ENCODE measurements around the gene SCN8A.
A peak's percentile ranks its signal among the peaks of the same experiment; 100 is the strongest.
"Not testable (repeated sequence)": the region's sequence is repeated elsewhere in the genome, so short reads cannot be mapped to it uniquely, and the experiment has no call there.

Gene SCN8A

DNA sequence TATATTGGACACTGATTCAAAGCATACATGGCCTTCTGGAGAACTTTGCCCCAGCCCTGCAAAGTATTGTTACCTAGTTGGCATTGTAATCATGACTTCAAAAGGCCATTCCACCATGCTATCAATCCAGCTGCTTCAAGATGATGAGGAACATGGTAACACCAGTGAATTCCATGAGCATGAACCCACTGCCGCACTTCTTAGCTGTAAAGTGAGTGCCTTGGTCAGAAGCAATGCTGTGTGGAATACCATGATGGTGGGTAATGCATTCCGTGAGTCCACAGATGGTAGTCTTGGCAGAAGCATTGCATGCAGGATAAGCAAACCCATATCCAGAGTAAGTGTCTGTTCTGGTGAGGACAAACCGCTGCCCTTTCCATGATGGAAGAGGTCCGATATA lies 207.0 kb downstream of the SCN8A start:
- peaks cover 24% of the 10 kb centered on the region for H3K36me3 ChIP-seq (ENCODE audit: control insufficient read depth, insufficient read depth, low read length, severe bottlenecking)
- not testable (repeated sequence) for DNase-seq (ENCODE audit: low read depth); H3K4me3 ChIP-seq (ENCODE audit: low read length); H3K27me3 ChIP-seq (replicated peaks; ENCODE audit: control insufficient read depth, insufficient read depth, low read length); H3K9ac ChIP-seq (ENCODE audit: low read length); H3K4me1 ChIP-seq (ENCODE audit: control insufficient read depth, insufficient read depth, low read length); H3K9me3 ChIP-seq (ENCODE audit: control insufficient read depth, low read length)

DNA sequence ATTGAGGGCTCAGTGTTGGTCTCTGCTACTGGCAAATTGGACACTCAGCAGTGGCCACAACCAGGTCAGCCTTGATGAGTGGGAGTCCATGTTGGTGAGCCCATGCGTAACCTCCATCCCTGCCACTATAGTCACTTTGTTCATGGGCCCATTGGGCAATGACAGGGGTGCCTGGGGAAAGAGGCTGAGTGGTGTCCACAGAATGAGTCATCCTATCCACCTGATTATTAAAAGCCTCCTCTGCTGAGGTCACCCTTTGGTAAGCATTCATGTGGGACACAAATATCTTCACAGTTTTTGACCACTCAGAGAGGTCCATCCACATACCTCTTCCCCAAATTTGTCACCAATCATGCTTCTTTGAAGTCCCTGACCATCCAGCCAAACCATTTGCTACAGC lies 207.5 kb downstream of the SCN8A start:
- no peak for DNase-seq (ENCODE audit: low read depth)
- peaks cover 24% of the 10 kb centered on the region for H3K36me3 ChIP-seq (ENCODE audit: control insufficient read depth, insufficient read depth, low read length, severe bottlenecking)
- no peaks in the 10 kb centered on the region for H3K9me3 ChIP-seq (ENCODE audit: control insufficient read depth, low read length)
- no peaks in the 10 kb centered on the region for H3K27me3 ChIP-seq (replicated peaks; ENCODE audit: control insufficient read depth, insufficient read depth, low read length)
- no peak overlapping the region for H3K4me3 ChIP-seq (ENCODE audit: low read length)
- no peak overlapping the region for H3K9ac ChIP-seq (ENCODE audit: low read length)
- H3K4me1 ChIP-seq (ENCODE audit: control insufficient read depth, insufficient read depth, low read length) = no peaks in the 10 kb centered on the region

DNA sequence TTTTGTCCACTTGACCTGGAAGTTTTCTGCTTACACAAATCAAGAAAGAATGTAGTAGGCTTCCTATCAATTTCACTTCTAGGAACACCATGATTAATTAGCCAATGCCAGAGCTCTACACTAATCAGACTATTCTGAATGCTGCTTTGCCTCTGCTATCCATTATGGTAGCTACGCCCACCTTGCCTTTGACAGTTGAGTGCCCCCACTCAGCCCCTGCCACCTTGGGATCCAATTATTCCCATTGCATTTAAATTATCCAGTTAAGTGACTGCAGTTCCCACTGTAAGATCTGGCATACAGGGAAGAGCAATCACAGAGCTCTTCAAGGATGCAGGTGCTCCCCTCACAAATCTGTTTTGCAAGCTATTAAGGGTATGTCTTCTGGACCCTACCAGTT lies 210.0 kb downstream of the SCN8A start:
- Histone ChIP-seq H3K9me3 (ENCODE audit: control insufficient read depth, low read length) (no peaks in the 10 kb centered on the region), H3K27me3 (replicated peaks; ENCODE audit: control insufficient read depth, insufficient read depth, low read length) (no peaks in the 10 kb centered on the region), H3K36me3 (ENCODE audit: control insufficient read depth, insufficient read depth, low read length, severe bottlenecking) (peaks cover 7% of the 10 kb centered on the region), H3K4me1 (ENCODE audit: control insufficient read depth, insufficient read depth, low read length) (no peaks in the 10 kb centered on the region), H3K9ac (ENCODE audit: low read length) (no peak overlapping the region), H3K4me3 (ENCODE audit: low read length) (no peak overlapping the region)
- DNase-seq (ENCODE audit: low read depth) = no peak

DNA sequence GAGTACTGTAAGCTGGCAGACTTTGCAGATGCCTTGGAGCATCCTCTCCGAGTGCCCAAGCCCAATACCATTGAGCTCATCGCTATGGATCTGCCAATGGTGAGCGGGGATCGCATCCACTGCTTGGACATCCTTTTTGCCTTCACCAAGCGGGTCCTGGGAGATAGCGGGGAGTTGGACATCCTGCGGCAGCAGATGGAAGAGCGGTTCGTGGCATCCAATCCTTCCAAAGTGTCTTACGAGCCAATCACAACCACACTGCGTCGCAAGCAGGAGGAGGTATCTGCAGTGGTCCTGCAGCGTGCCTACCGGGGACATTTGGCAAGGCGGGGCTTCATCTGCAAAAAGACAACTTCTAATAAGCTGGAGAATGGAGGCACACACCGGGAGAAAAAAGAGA lies 215.9 kb downstream of the SCN8A start:
- Histone ChIP-seq H3K4me3 (ENCODE audit: low read length) (no peak overlapping the region), H3K9me3 (ENCODE audit: control insufficient read depth, low read length) (no peaks in the 10 kb centered on the region), H3K27me3 (replicated peaks; ENCODE audit: control insufficient read depth, insufficient read depth, low read length) (no peaks in the 10 kb centered on the region), H3K36me3 (ENCODE audit: control insufficient read depth, insufficient read depth, low read length, severe bottlenecking) (peaks cover 7% of the 10 kb centered on the region), H3K9ac (ENCODE audit: low read length) (no peak overlapping the region), H3K4me1 (ENCODE audit: control insufficient read depth, insufficient read depth, low read length) (no peaks in the 10 kb centered on the region)
- no peak for DNase-seq (ENCODE audit: low read depth)

DNA sequence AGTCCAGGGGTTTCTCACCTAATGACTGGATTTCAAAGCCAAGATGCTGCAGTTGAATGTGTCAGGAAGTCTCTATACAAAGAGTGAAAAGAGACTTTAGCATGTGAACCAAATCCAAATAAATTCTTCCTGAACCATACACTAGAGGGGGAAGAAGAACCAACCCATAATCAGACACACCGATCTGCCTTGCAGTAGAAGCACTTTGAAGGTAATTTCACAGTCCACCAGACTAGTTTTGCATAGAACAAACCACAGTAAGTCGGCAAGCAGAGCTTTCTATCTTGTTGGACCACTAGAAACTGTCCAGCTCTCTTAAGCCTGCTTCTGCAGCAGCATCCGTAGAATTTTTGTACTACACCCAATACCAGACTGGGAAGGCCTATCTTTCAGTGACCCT lies 218.2 kb downstream of the SCN8A start:
- Histone ChIP-seq H3K4me1 (ENCODE audit: control insufficient read depth, insufficient read depth, low read length) (no peaks in the 10 kb centered on the region), H3K27me3 (replicated peaks; ENCODE audit: control insufficient read depth, insufficient read depth, low read length) (no peaks in the 10 kb centered on the region), H3K36me3 (ENCODE audit: control insufficient read depth, insufficient read depth, low read length, severe bottlenecking) (peaks cover 7% of the 10 kb centered on the region), H3K4me3 (ENCODE audit: low read length) (no peak overlapping the region), H3K9ac (ENCODE audit: low read length) (no peak overlapping the region), H3K9me3 (ENCODE audit: control insufficient read depth, low read length) (no peaks in the 10 kb centered on the region)
- DNase-seq (ENCODE audit: low read depth) = no peak

DNA sequence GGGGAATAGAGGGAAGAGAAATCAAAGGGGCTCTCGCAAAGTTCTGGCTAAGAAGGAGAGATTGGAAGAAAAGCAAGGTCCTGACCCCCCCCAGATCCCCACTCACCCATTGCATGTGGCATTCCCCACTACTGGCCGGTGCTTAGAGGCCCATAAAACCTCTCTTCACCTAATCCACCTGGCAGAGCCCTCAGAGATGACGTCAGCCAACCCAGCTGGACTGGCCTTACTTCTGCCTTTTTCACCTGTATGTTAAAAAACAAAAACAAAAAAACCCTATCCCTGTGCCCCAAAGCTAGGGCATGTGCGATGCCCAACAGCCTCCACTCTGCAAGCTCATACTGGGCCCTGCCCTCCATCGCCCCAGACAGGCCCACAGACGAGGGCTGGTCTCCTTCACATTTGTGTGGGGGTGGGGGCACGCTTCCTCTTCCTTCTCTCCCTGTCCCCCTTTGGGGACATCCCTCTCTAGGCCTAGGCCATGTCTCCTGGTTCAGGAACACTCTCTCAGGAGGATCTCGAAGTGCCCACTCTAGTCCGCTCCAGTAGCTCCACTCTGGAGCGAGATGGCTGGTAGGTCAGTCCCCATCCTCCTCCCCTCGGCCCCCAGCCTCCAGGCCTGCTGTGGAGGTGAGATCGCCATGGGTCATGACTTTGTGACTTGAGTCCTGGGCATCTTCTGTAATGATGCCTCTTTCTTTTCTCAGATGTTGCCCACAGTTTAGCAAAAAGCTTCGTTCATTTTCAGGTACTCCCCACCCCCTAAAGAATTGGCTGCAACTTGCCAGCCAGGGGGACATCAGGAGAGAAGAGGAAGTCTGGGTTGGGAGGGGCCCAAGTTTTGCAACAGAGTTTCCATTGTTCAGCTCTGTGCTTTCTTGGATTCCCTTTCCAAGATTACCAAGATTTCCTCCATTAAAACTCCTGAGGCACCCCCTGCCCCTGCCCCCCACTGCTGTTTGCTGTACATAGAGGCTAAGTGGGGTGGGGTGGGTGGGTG lies 220.5 kb downstream of the SCN8A start:
- Histone ChIP-seq H3K9ac (ENCODE audit: low read length) (no peak overlapping the region), H3K4me1 (ENCODE audit: control insufficient read depth, insufficient read depth, low read length) (peaks cover 6% of the 10 kb centered on the region), H3K36me3 (ENCODE audit: control insufficient read depth, insufficient read depth, low read length, severe bottlenecking) (peaks cover 7% of the 10 kb centered on the region), H3K27me3 (replicated peaks; ENCODE audit: control insufficient read depth, insufficient read depth, low read length) (no peaks in the 10 kb centered on the region), H3K4me3 (ENCODE audit: low read length) (no peak overlapping the region), H3K9me3 (ENCODE audit: control insufficient read depth, low read length) (no peaks in the 10 kb centered on the region)
- no peak for DNase-seq (ENCODE audit: low read depth)

DNA sequence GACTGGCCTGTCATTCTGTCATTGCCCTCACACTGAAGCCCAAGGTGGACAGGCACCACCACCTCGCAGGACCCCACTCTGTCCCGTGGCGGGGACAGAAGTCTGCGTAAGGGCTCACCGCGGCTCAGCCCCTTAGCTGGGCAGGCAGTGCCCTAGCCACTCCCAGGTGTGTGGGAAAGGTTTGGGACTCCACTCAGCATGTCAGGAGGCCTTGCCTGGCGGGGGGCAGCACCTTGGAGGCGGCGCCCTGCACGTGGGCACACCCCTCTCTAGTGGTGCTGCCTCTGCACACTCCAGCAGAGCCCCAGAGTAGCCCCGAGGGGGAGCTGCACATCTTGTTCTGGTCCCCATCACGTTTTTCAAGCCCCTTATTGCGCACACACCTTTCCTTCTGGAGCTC lies 221.8 kb downstream of the SCN8A start:
- Histone ChIP-seq H3K4me1 (ENCODE audit: control insufficient read depth, insufficient read depth, low read length) (peaks cover 6% of the 10 kb centered on the region), H3K9ac (ENCODE audit: low read length) (no peak overlapping the region), H3K9me3 (ENCODE audit: control insufficient read depth, low read length) (no peaks in the 10 kb centered on the region), H3K36me3 (ENCODE audit: control insufficient read depth, insufficient read depth, low read length, severe bottlenecking) (peaks cover 3% of the 10 kb centered on the region), H3K27me3 (replicated peaks; ENCODE audit: control insufficient read depth, insufficient read depth, low read length) (no peaks in the 10 kb centered on the region), H3K4me3 (ENCODE audit: low read length) (no peak overlapping the region)
- DNase-seq (ENCODE audit: low read depth) = no peak

DNA sequence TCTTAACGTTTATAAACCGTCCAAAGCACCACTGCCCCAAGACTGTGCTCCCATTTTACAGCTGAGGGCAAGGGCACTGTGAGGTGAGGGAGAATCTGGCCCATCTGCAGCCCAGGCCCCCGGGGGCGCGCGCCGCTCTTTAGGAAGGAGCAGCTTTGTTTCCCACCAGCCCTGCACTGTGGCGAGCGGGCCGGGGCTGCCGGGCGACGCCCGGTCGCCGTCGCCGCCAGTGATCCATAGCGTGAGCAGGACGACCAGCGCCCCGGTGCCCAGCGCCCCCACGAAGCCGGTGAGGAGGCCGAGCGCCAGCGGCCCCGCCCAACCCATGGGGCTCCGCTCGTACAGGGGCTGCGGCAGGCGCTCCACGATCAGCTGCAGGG lies 222.9 kb downstream of the SCN8A start:
- Histone ChIP-seq H3K36me3 (ENCODE audit: control insufficient read depth, insufficient read depth, low read length, severe bottlenecking) (no peaks in the 10 kb centered on the region), H3K4me1 (ENCODE audit: control insufficient read depth, insufficient read depth, low read length) (peaks cover 11% of the 10 kb centered on the region), H3K9me3 (ENCODE audit: control insufficient read depth, low read length) (no peaks in the 10 kb centered on the region), H3K9ac (ENCODE audit: low read length) (peak overlapping the region; percentile 89), H3K27me3 (replicated peaks; ENCODE audit: control insufficient read depth, insufficient read depth, low read length) (no peaks in the 10 kb centered on the region), H3K4me3 (ENCODE audit: low read length) (peak overlapping the region; percentile 82)
- no peak for DNase-seq (ENCODE audit: low read depth)

DNA sequence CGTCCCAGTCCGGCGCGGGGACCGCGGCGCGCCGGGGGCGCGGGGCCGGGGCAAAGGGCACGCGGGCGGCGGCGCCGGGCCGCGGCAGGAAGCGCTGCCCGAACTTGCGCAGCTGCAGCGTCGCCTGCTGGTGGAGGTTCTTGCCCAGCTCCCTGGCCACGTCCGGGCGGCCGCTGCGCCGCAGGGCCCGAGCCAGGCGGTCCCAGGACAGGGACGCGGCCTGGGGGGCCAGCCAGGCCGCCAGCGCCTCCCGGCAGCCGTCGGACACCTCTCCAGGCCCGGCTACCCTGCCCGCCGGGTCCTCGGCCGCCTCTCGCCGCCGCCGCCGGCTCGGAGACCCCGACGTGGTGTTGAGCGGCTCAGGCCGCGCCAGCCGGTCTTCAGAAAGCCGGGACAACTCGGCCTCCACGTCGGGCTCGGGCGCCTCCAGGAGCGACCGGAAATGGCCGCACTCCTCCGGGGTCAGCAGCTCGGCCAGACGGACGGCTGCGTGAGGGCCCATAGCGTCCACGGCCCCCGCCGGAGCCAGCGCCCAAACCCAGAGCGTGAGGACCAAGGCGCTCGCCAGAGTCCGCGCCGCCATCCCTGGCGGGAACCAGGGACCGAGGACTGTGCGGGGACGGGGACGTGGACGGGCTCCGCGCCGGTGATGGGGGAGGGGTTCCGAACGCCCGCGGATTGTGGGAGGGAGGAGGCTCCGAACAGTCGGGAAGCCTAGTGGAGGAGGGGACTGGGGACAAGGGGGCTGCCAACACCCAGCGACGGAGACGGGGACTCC lies 223.5 kb downstream of the SCN8A start:
- Histone ChIP-seq H3K9ac (ENCODE audit: low read length) (peak overlapping the region; percentile 89), H3K9me3 (ENCODE audit: control insufficient read depth, low read length) (no peaks in the 10 kb centered on the region), H3K4me1 (ENCODE audit: control insufficient read depth, insufficient read depth, low read length) (peaks cover 11% of the 10 kb centered on the region), H3K36me3 (ENCODE audit: control insufficient read depth, insufficient read depth, low read length, severe bottlenecking) (no peaks in the 10 kb centered on the region), H3K27me3 (replicated peaks; ENCODE audit: control insufficient read depth, insufficient read depth, low read length) (no peaks in the 10 kb centered on the region), H3K4me3 (ENCODE audit: low read length) (peak overlapping the region; percentile 82)
- DNase-seq (ENCODE audit: low read depth) = peak; percentile 89

DNA sequence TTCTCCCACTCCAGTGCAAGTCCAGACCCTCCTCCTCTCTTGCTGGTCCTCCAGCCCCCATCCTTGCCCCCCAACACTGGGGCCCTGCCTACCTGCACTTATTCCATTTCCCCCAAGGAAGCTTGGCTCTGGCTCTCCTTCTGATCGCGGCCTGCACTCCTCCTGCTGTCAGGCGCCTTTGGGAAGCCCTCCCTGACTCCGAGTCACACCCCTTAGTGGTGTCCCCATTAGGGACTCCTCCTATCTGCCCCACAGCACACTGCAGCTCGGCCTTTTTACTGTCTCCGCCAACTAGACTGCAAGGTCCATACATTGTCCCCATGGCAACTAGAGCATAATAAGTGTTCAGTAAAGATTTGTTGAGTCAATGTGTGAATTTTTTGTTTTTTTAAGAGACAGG lies 224.5 kb downstream of the SCN8A start:
- H3K4me3 ChIP-seq (ENCODE audit: low read length) = peak overlapping the region; percentile 82
- H3K36me3 ChIP-seq (ENCODE audit: control insufficient read depth, insufficient read depth, low read length, severe bottlenecking) = no peaks in the 10 kb centered on the region
- no peaks in the 10 kb centered on the region for H3K27me3 ChIP-seq (replicated peaks; ENCODE audit: control insufficient read depth, insufficient read depth, low read length)
- peaks cover 11% of the 10 kb centered on the region for H3K4me1 ChIP-seq (ENCODE audit: control insufficient read depth, insufficient read depth, low read length)
- peak overlapping the region; percentile 89 for H3K9ac ChIP-seq (ENCODE audit: low read length)
- no peak for DNase-seq (ENCODE audit: low read depth)
- H3K9me3 ChIP-seq (ENCODE audit: control insufficient read depth, low read length) = no peaks in the 10 kb centered on the region
